Adrenal gland (tissue), 5 donors: ENCODE data around the gene HNMT.

Experiments
- CTCF ChIP-seq, 6 experiments: fragments of 450-650 bp in 4 of 6; fragments of 200-600 bp in 2 of 6; sonication (generic) in 1 of 6; IDR thresholded peaks; 1 replicate in 5 of 6; 2 replicates in 1 of 6; pipeline versions ENCODE4 v1.5.1 to v1.8.0; 2016 to 2021; ENCODE audit warnings: antibody characterized with exemption in 6 of 6, mild to moderate bottlenecking in 2 of 6, moderate library complexity in 1 of 6
- POLR2A ChIP-seq, 2 donors: fragments of 450-650 bp; IDR thresholded peaks; one replicate each; pipeline ENCODE4 v1.6.1; 2017; ENCODE audit warnings: antibody characterized with exemption in 2 of 2, mild to moderate bottlenecking in 2 of 2, moderate library complexity in 1 of 2
- donor health status: DM: no; HTN: no; CAD: no.

DNA sequence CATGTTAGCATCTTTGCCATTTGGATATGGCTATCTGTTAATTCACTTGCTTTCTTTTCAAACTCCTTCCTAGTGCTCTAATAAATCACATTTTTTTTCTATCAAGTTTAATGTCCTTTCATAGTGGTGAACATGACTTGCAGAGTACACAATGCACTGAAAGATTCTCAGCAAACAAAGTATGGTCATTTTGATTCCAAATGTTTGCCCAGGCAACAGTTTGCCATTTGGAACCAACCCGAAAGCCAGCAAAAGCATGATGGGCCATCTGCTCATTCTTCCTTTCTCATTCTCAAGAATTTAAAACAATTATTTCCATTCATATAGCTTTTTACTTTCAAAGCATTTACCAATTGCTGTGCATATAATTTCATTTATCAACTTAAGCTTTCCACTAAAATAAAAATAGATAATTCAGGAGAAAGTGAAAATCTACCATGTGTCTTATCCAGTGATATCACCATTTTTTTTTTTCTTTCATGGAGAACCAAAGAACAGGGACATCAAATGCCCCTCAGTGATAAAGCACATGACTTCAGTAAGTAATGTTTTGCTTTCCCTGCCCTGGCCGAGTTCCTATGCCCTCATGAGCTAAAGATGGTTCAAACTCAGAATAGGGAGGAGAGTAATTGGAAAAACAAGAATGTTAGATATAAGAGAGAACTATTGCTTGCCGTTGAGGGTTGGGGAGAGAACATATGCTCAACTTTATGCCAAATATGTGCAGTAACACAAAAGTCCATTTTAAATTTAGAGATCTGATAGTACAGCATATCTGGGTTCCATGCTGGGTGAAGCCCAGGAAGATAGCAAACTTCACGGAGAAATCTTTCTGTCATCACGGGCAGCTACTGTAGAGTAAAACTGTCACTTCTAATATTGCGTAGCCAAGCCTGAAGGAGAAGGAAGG, 62.1 kb downstream of the HNMT start:
- TF ChIP-seq POLR2A (IDR thresholded peaks at IDR 0.05), result no peak
- no peak for TF ChIP-seq CTCF (IDR thresholded peaks at IDR 0.05)
